GM12878 (cell line): Measurements from ENCODE around the gene OLFM2. TPM values are rescaled to one million over a fixed set of nuclear protein-coding genes. Genes with fewer than 3 reads are reported as not detected.

Source experiments
- ATAC-seq: fragments of 200-7000 bp; cut with Tn5 transposase; 3 replicates; pipeline ENCODE4 v1.9.1; 2020; ENCODE audit warnings: mild to moderate bottlenecking, moderate library complexity
- BruUV-seq: library from RNA; stranded (reverse); fragments of 400-500 nt; replicated peaks from 2 replicates; lab custom pipeline; 2021; lab: Mats Ljungman, UMichigan
- CTCF ChIA-PET: fragments of 300-600 bp; sonication (Branson Sonifier 250); formaldehyde crosslinking; extraction: SDS; loops from one replicate; lab custom pipeline; 2021; ENCODE audit warnings: inconsistent platforms; lab: Yijun Ruan, JAX
- POLR2A ChIA-PET: fragments of 350-600 bp; formaldehyde crosslinking; extraction: SDS; loops from one replicate; lab custom pipeline; 2021; ENCODE audit warnings: inconsistent platforms; lab: Charles Lee
- RAD21 ChIA-PET: fragments of 300-600 bp; sonication (Branson Sonifier 250); formaldehyde crosslinking; loops from one replicate; lab custom pipeline; 2023; ENCODE audit warnings: antibody characterized with exemption; ENCODE audit not compliant: unreplicated experiment; lab: Charles Lee
- SMC1A ChIA-PET: fragments of 300-600 bp; sonication (Branson Sonifier 250); formaldehyde crosslinking; loops from one replicate; lab custom pipeline; 2023; ENCODE audit not compliant: unreplicated experiment, uncharacterized antibody; lab: Charles Lee
- DNase-seq: peaks from one replicate; pipeline ENCODE4 v3.0.0-alpha.2; 2011; ENCODE audit warnings: low read depth, low spot score
- FAIRE-seq: peaks from 3 replicates; lab custom pipeline; 2011; peaks lifted over from hg19 to GRCh38; lab: Jason Lieb, UNC
- H2AFZ ChIP-seq: 2 replicates; pipeline ENCODE4 v1.6.0; 2011; ENCODE audit warnings: low read depth, low read length, control low read depth; ENCODE audit not compliant: control insufficient read depth
- H3K27ac ChIP-seq: 2 replicates; pipeline ENCODE4 v1.5.1; 2011; ENCODE audit warnings: control low read depth; ENCODE audit not compliant: control insufficient read depth, insufficient read depth
- H3K27me3 ChIP-seq, 2 experiments: replicated peaks in 1 of 2; 2 replicates each; pipeline versions ENCODE4 v1.6.0 to v1.6.1; 2011; ENCODE audit warnings: low read length in 1 of 2; ENCODE audit not compliant: control insufficient read depth in 2 of 2, insufficient read depth in 2 of 2
- H3K36me3 ChIP-seq, 2 experiments: 2 replicates each; pipeline ENCODE4 v1.5.1; 2011; ENCODE audit warnings: low read length in 1 of 2; ENCODE audit not compliant: control insufficient read depth in 2 of 2, insufficient read depth in 2 of 2
- H3K4me1 ChIP-seq: 2 replicates; pipeline ENCODE4 v1.6.1; 2011; ENCODE audit warnings: mild to moderate bottlenecking, low read length, moderate library complexity, mixed read lengths; ENCODE audit not compliant: control insufficient read depth, insufficient read depth
- H3K4me2 ChIP-seq: 2 replicates; pipeline ENCODE4 v1.6.0; 2011; ENCODE audit warnings: control low read depth; ENCODE audit not compliant: control insufficient read depth, insufficient read depth
- H3K4me3 ChIP-seq: fragments of 200-600 bp; sonication (generic); 2 replicates; pipeline ENCODE4 v1.5.1; 2016
- H3K79me2 ChIP-seq: 2 replicates; pipeline ENCODE4 v1.6.0; 2011; ENCODE audit warnings: low read length; ENCODE audit not compliant: control insufficient read depth, insufficient read depth
- H3K9ac ChIP-seq: 2 replicates; pipeline ENCODE4 v1.8.0; 2011; ENCODE audit warnings: low read length, control low read depth, mixed read lengths; ENCODE audit not compliant: control insufficient read depth, insufficient read depth
- H3K9me3 ChIP-seq: replicated peaks from 3 replicates; pipeline ENCODE4 v1.5.1; 2011; ENCODE audit warnings: mild to moderate bottlenecking, low read length; ENCODE audit not compliant: control insufficient read depth, insufficient read depth
- H4K20me1 ChIP-seq: 2 replicates; pipeline ENCODE4 v1.6.0; 2011; ENCODE audit not compliant: control insufficient read depth, insufficient read depth
- CEBPZ ChIP-seq: fragments of 150-350 bp; IDR thresholded peaks from 2 replicates; pipeline ENCODE4 v1.6.1; 2016; ENCODE audit warnings: low read depth, low read length
- EP300 ChIP-seq, 2 experiments: fragments of 150-350 bp in 1 of 2; IDR thresholded peaks; 2 replicates each; pipeline ENCODE4 v1.6.1; 2011 to 2012; ENCODE audit warnings: low read depth in 2 of 2, low read length in 2 of 2, borderline replicate concordance in 1 of 2, improper control_type of control experiment in 1 of 2, inconsistent platforms in 1 of 2; ENCODE audit not compliant: control insufficient read depth in 1 of 2
- HDAC2 ChIP-seq: fragments of 200-600 bp; sonication (generic); IDR thresholded peaks from 2 replicates; pipeline ENCODE4 v1.6.1; 2017
- NBN ChIP-seq: fragments of 450-650 bp; IDR thresholded peaks from 2 replicates; pipeline ENCODE4 v1.6.1; 2016
- RELA ChIP-seq: fragments of 450-650 bp; IDR thresholded peaks from 2 replicates; pipeline ENCODE4 v1.8.0; 2014; ENCODE audit warnings: borderline replicate concordance; ENCODE audit not compliant: partially characterized antibody
- SIX5 ChIP-seq: IDR thresholded peaks from 2 replicates; pipeline ENCODE4 v1.6.1; 2011; ENCODE audit warnings: mild to moderate bottlenecking, low read depth, low read length, moderate library complexity; ENCODE audit not compliant: severe bottlenecking
- SMAD1 ChIP-seq: fragments of 450-650 bp; IDR thresholded peaks from 2 replicates; pipeline ENCODE4 v1.6.1; 2018; ENCODE audit warnings: mild to moderate bottlenecking, low read depth; ENCODE audit not compliant: partially characterized antibody
- TCF12 ChIP-seq: IDR thresholded peaks from 2 replicates; pipeline ENCODE4 v1.6.1; 2011; ENCODE audit warnings: low read depth, mild to moderate bottlenecking, low read length
- ZBTB4 ChIP-seq: fragments of 450-650 bp; formaldehyde crosslinking; IDR thresholded peaks from 2 replicates; pipeline ENCODE4 v1.4.0; 2022; ENCODE audit warnings: mild to moderate bottlenecking, moderate library complexity
- ZSCAN29 ChIP-seq: fragments of 450-650 bp; IDR thresholded peaks from 2 replicates; pipeline ENCODE4 v1.6.1; 2017; ENCODE audit warnings: mild to moderate bottlenecking, moderate library complexity
- WGBS: methylation state at CpG from one replicate; pipeline ENCODE4 v1.1.6; 2016; ENCODE audit warnings: low lambda C conversion rate; ENCODE audit not compliant: insufficient replicate concordance, insufficient coverage; ENCODE audit errors: missing lambda C conversion rate; 5-methylcytosine and 5-hydroxymethylcytosine counted together
- in situ Hi-C: fragments of 300-500 bp; cut with MboI; formaldehyde crosslinking; loops from 9 replicates; pipeline ENCODE4 v1.14.3; 2018; ENCODE audit warnings: mixed read lengths
- intact Hi-C: fragments of 100-400 bp; cut with micrococcal nuclease; formaldehyde crosslinking; loops from one replicate; pipeline ENCODE4 v1.14.2; 2022; ENCODE audit not compliant: unreplicated experiment
- polyA plus RNA-seq, 11 experiments: library from polyadenylated mRNA; depleted of rRNA in 4 of 11; unstranded in 6 of 11; stranded (reverse) in 5 of 11; fragments of >200 nt; fragmentation: Nextera tagmentation in 4 of 11; fragmentation: Illumina TruSeq in 1 of 11; extraction: Ambion mirVana in 4 of 11; extraction: Trizol in 1 of 11; gene quantifications; 1 replicate in 1 of 11; 2 replicates in 10 of 11; pipeline versions ENCODE4 v1.2.1 to v1.2.3, GENCODE V29; 2011 to 2016; ENCODE audit warnings: inconsistent platforms in 2 of 11, missing spikeins in 2 of 11, low read depth in 1 of 11
- total RNA-seq, 4 experiments: library from RNA; depleted of rRNA in 3 of 4; stranded (reverse); fragments of >200 nt in 3 of 4; fragmentation: Illumina TruSeq in 1 of 4; extraction: Trizol in 1 of 4; gene quantifications; 2 replicates each; pipeline versions ENCODE4 v1.2.1 to v1.2.3, GENCODE V29; 2013 to 2021

The OLFM2 gene
- total and polyA plus RNA-seq, 10 of the 15 experiments (the other 5 are each of a cell fraction or from before 2014, with no cell fraction given) = 0.07 to 3.5 (median 0.27) TPM; not detected in 5

GRCh38 chr19:9961103-9961502, 24.8 kb upstream of the OLFM2 start:
- H3K36me3 ChIP-seq = no peaks in the 10 kb centered on the region
- no peaks in the 10 kb centered on the region for H3K4me1 ChIP-seq
- H3K27me3 ChIP-seq = no peaks in the 10 kb centered on the region
- WGBS = 46% methylated on average over 4 of the region's 4 CpGs
- no peaks in the 10 kb centered on the region for H3K9me3 ChIP-seq
- in situ Hi-C loops = no loop called here
- H3K4me2 ChIP-seq = no peak overlapping the region
- BruUV-seq = no TSS peak
- CTCF ChIA-PET = interaction anchor here (0.6 to 1.1 kb wide), 2 partner anchors 75 to 103 kb away, joined by 4 read pairs; no protein-coding TSS in a partner anchor
- FAIRE-seq (no peak), ATAC-seq (no peak), DNase-seq (no peak)
- no peak overlapping the region for H3K4me3 ChIP-seq
- POLR2A ChIA-PET = no interaction called here
- H3K79me2 ChIP-seq = no peaks in the 10 kb centered on the region
- TF ChIP-seq NBN = no peak
- RAD21 ChIA-PET = no interaction called here
- no peak overlapping the region for H2AFZ ChIP-seq
- intact Hi-C loops = no loop called here
- no peak overlapping the region for H3K9ac ChIP-seq
- no peaks in the 10 kb centered on the region for H4K20me1 ChIP-seq
- H3K27ac ChIP-seq = no peak overlapping the region
- SMC1A ChIA-PET = no interaction called here

GRCh38 chr19:9958379-9958821, 22.1 kb upstream of the OLFM2 start:
- DNase-seq (no peak), ATAC-seq (no peak), FAIRE-seq (no peak)
- no peaks in the 10 kb centered on the region for H3K4me1 ChIP-seq
- H3K4me2 ChIP-seq = no peak overlapping the region
- H3K36me3 ChIP-seq = no peaks in the 10 kb centered on the region
- CTCF ChIA-PET = interaction anchor here (0.6 to 1.4 kb wide), 3 partner anchors 27 to 686 kb away, joined by 3 to 5 read pairs (median 4); no protein-coding TSS in a partner anchor
- RAD21 ChIA-PET = no interaction called here
- POLR2A ChIA-PET = no interaction called here
- SMC1A ChIA-PET = no interaction called here
- no peaks in the 10 kb centered on the region for H3K27me3 ChIP-seq
- H3K9ac ChIP-seq = no peak overlapping the region
- no peaks in the 10 kb centered on the region for H3K9me3 ChIP-seq
- H3K4me3 ChIP-seq = no peak overlapping the region
- intact Hi-C loops = no loop called here
- no peaks in the 10 kb centered on the region for H4K20me1 ChIP-seq
- no peaks in the 10 kb centered on the region for H3K79me2 ChIP-seq
- BruUV-seq = no TSS peak
- H2AFZ ChIP-seq = no peak overlapping the region
- no peak overlapping the region for H3K27ac ChIP-seq
- in situ Hi-C loops = no loop called here
- WGBS = 27% methylated on average over 1 of the region's 1 CpG
- TF ChIP-seq ZSCAN29 (no peak), TCF12 (no peak), SMAD1 (no peak), HDAC2 (no peak), EP300 (IDR thresholded peaks at IDR 0.05; ENCODE audit: borderline replicate concordance in 1 of 2, control insufficient read depth in 1 of 2, low read depth in 2 of 2, low read length in 2 of 2) (no peak), CEBPZ (no peak), RELA (no peak), SIX5 (no peak), ZBTB4 (CRISPR knock-in tag) (no peak)
